Natural killer cell (primary cell): ENCODE measurements around the gene RAB4B. TPM values are rescaled to one million over a fixed set of nuclear protein-coding genes. Genes with fewer than 3 reads are reported as not detected.

Source experiments
- ATAC-seq, 3 donors: fragments of 150-1000 bp in 2 of 3; fragments of 200-7000 bp in 1 of 3; cut with Tn5 transposase; 1 replicate in 1 of 3; 2 replicates in 2 of 3; pipeline ENCODE4 v1.10.0; 2021; ENCODE audit warnings: mild to moderate bottlenecking in 2 of 3, moderate library complexity in 2 of 3
- DNase-seq, 2 donors: peaks; one replicate each; pipeline versions ENCODE4 v3.0.0 to v3.0.0-alpha.2; 2013 to 2021; ENCODE audit warnings: mixed read lengths in 1 of 2
- H3K27ac ChIP-seq: one replicate; pipeline ENCODE4 v1.5.1; 2013; ENCODE audit warnings: mild to moderate bottlenecking, low read length
- H3K27me3 ChIP-seq: one replicate; pipeline ENCODE4 v1.6.1; 2013; ENCODE audit warnings: low read length; ENCODE audit not compliant: control insufficient read depth, insufficient read depth
- H3K36me3 ChIP-seq: one replicate; pipeline ENCODE4 v1.6.1; 2013; ENCODE audit warnings: low read length; ENCODE audit not compliant: control insufficient read depth, insufficient read depth
- H3K4me1 ChIP-seq: one replicate; pipeline ENCODE4 v1.6.1; 2013; ENCODE audit warnings: low read length; ENCODE audit not compliant: control insufficient read depth, insufficient read depth
- H3K4me3 ChIP-seq: one replicate; pipeline ENCODE4 v1.5.1; 2013; ENCODE audit warnings: low read length
- H3K9me3 ChIP-seq: one replicate; pipeline ENCODE4 v1.6.1; 2013; ENCODE audit warnings: low read length; ENCODE audit not compliant: control insufficient read depth, insufficient read depth
- H3K27ac Mint-ChIP-seq, 2 donors: one replicate each; pipeline ENCODE4 v1.8.0; 2022; ENCODE audit warnings: mild to moderate bottlenecking in 2 of 2, mixed read lengths in 2 of 2, moderate library complexity in 1 of 2
- H3K27me3 Mint-ChIP-seq, 2 donors: one replicate each; pipeline ENCODE4 v1.8.0; 2022; ENCODE audit warnings: low read depth in 2 of 2, mixed read lengths in 2 of 2
- H3K36me3 Mint-ChIP-seq: one replicate; pipeline ENCODE4 v1.8.0; 2022; ENCODE audit warnings: mixed read lengths
- H3K4me1 Mint-ChIP-seq, 2 donors: one replicate each; pipeline ENCODE4 v1.8.0; 2022; ENCODE audit warnings: mixed read lengths in 2 of 2
- H3K4me3 Mint-ChIP-seq: one replicate; pipeline ENCODE4 v1.8.0; 2022; ENCODE audit warnings: mild to moderate bottlenecking, moderate library complexity, mixed read lengths
- H3K9me3 Mint-ChIP-seq, 2 donors: one replicate each; pipeline ENCODE4 v1.8.0; 2022; ENCODE audit warnings: mixed read lengths in 2 of 2
- CTCF ChIP-seq: fragments of 200-600 bp; IDR thresholded peaks from one replicate; pipeline ENCODE4 v1.8.0; 2022; ENCODE audit warnings: antibody characterized with exemption
- WGBS: methylation state at CpG from one replicate; pipeline ENCODE4 v1.1.7; 2013; ENCODE audit warnings: missing lambda C conversion rate; ENCODE audit not compliant: insufficient coverage; 5-methylcytosine and 5-hydroxymethylcytosine counted together
- intact Hi-C: fragments of 100-400 bp; cut with micrococcal nuclease; formaldehyde crosslinking; loops from one replicate; pipeline ENCODE4 v1.14.2; 2022
- total RNA-seq, 4 donors: library from RNA; stranded (reverse); fragments of 120-200 nt in 1 of 4; gene quantifications; one replicate each; pipeline versions ENCODE4 v1.2.3 to v1.2.4, GENCODE V29; 2013 to 2022

Gene RAB4B
- total RNA-seq, 3 donors from 2014 or later (not counting 1 experiment from before 2014, with no cell fraction given): 97.8 to 99.8 (median 98.6) TPM

- no peak for DNase-seq
- intact Hi-C loops: no loop called here
- H3K36me3 ChIP-seq: peaks cover 53% of the 10 kb centered on the region
- no peaks in the 10 kb centered on the region for H3K4me1 ChIP-seq
- peaks cover 7% of the 10 kb centered on the region for H3K36me3 Mint-ChIP-seq
- no peaks in the 10 kb centered on the region for H3K27me3 Mint-ChIP-seq
- no peak overlapping the region for H3K4me3 Mint-ChIP-seq
- H3K27ac Mint-ChIP-seq: no peak overlapping the region
- no peaks in the 10 kb centered on the region for H3K9me3 ChIP-seq
- WGBS: 95% methylated on average over 11 of the region's 11 CpGs
- no peak overlapping the region for H3K27ac ChIP-seq
- no peaks in the 10 kb centered on the region for H3K9me3 Mint-ChIP-seq
- no peak overlapping the region for H3K4me3 ChIP-seq
- H3K4me1 Mint-ChIP-seq: no peaks in the 10 kb centered on the region
- ATAC-seq: no peak
- no peaks in the 10 kb centered on the region for H3K27me3 ChIP-seq
- TF ChIP-seq CTCF: no peak
Measured at GRCh38 chr19:40735013-40735771, 42.9 kb upstream of the RAB4B start.

GRCh38 chr19:40736661-40737060 is 41.4 kb upstream of the RAB4B start:
- Mint-ChIP-seq H3K9me3 (no peaks in the 10 kb centered on the region), H3K27me3 (no peaks in the 10 kb centered on the region), H3K4me3 (no peak overlapping the region), H3K27ac (no peak overlapping the region), H3K4me1 (no peaks in the 10 kb centered on the region), H3K36me3 (peaks cover 7% of the 10 kb centered on the region)
- Histone ChIP-seq H3K4me3 (no peak overlapping the region), H3K9me3 (no peaks in the 10 kb centered on the region), H3K4me1 (no peaks in the 10 kb centered on the region), H3K27me3 (no peaks in the 10 kb centered on the region), H3K36me3 (peaks cover 40% of the 10 kb centered on the region), H3K27ac (no peak overlapping the region)
- ATAC-seq (no peak), DNase-seq (no peak)
- TF ChIP-seq CTCF: no peak
- 91% methylated on average over 6 of the region's 9 CpGs for WGBS
- intact Hi-C loops: no loop called here

GRCh38 chr19:40737102-40737644 is 40.9 kb upstream of the RAB4B start:
- Histone ChIP-seq H3K27ac (no peak overlapping the region), H3K36me3 (peaks cover 38% of the 10 kb centered on the region), H3K4me1 (no peaks in the 10 kb centered on the region), H3K27me3 (no peaks in the 10 kb centered on the region), H3K9me3 (no peaks in the 10 kb centered on the region), H3K4me3 (no peak overlapping the region)
- intact Hi-C loops: no loop called here
- TF ChIP-seq CTCF: no peak
- ATAC-seq: no peak
- Mint-ChIP-seq H3K9me3 (no peaks in the 10 kb centered on the region), H3K36me3 (peaks cover 7% of the 10 kb centered on the region), H3K27ac (no peak overlapping the region), H3K4me3 (no peak overlapping the region), H3K27me3 (no peaks in the 10 kb centered on the region), H3K4me1 (no peaks in the 10 kb centered on the region)
- 97% methylated on average over 9 of the region's 9 CpGs for WGBS
- no peak for DNase-seq
